ENCODE results near the gene PODNL1.
"Not testable (repeated sequence)": the region's sequence is repeated elsewhere in the genome, so short reads cannot be mapped to it uniquely, and the experiment has no call there.

Gene PODNL1

DNA sequence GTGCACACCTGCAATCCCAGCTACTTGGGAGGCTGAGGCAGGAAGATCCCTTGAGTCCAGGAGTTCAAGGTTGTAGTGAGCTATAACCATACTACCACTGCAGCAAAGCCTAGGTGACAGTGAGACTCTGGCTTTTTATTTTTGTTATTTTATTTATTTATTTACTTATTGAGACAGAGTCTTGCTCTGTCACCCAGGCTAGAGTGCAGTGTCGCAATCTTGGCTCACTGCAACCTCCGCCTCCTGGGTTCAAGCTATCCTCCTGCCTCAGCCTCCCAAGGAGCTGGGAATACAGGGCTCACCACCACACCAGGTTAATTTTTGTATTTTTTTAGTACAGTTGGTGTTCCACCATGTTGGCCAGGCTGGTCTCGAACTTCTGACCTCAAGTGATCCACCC is 35.3 kb upstream of the PODNL1 start:
- H3K18ac ChIP-seq (ENCODE audit: low read length); H3K4me2 ChIP-seq (ENCODE audit: insufficient read depth, low read length, poor library complexity, severe bottlenecking); H3K27ac ChIP-seq (replicated peaks; ENCODE audit: low read length); H3K9me3 ChIP-seq (replicated peaks in 1 of 2; ENCODE audit: control insufficient read depth in 2 of 2, insufficient read depth in 1 of 2, low read depth in 1 of 2, low read length in 2 of 2); H3K79me1 ChIP-seq (ENCODE audit: low read depth, low read length); H2AFZ ChIP-seq (ENCODE audit: low read length); H3K27me3 ChIP-seq (ENCODE audit: control insufficient read depth in 3 of 3, insufficient read depth in 3 of 3, low read depth in 1 of 3, low read length in 3 of 3); H2AK5ac ChIP-seq (ENCODE audit: low read depth, low read length); H3K23ac ChIP-seq (ENCODE audit: low read depth, low read length, poor library complexity); H3K14ac ChIP-seq (ENCODE audit: low read length); H2BK5ac ChIP-seq (ENCODE audit: low read length); DNase-seq (ENCODE audit: low spot score); H3K9ac ChIP-seq (ENCODE audit: low read depth, low read length, poor library complexity); H3K4me3 ChIP-seq (ENCODE audit: low read length in 2 of 2); H2BK12ac ChIP-seq (ENCODE audit: low read length); H4K91ac ChIP-seq (ENCODE audit: low read depth, low read length, poor library complexity); H2BK15ac ChIP-seq (ENCODE audit: low read length); H3K4me1 ChIP-seq (ENCODE audit: control insufficient read depth in 2 of 2, insufficient read depth in 1 of 2, low read depth in 1 of 2, low read length in 2 of 2); H3K4ac ChIP-seq (ENCODE audit: low read length); H2BK120ac ChIP-seq (ENCODE audit: low read depth, low read length); H4K8ac ChIP-seq (ENCODE audit: low read depth, low read length): not testable (repeated sequence)
- no CpG with 5 or more reads among the region's 3 CpGs for WGBS, 2 donors (ENCODE audit: extremely low coverage in 2 of 2, insufficient read length in 2 of 2, insufficient replicate concordance in 1 of 2)
- H3K36me3 ChIP-seq (replicated peaks in 1 of 2; ENCODE audit: control insufficient read depth in 2 of 2, insufficient read depth in 2 of 2, low read length in 2 of 2): peaks cover 33 to 35% of the 10 kb centered on the region in 2 donors

DNA sequence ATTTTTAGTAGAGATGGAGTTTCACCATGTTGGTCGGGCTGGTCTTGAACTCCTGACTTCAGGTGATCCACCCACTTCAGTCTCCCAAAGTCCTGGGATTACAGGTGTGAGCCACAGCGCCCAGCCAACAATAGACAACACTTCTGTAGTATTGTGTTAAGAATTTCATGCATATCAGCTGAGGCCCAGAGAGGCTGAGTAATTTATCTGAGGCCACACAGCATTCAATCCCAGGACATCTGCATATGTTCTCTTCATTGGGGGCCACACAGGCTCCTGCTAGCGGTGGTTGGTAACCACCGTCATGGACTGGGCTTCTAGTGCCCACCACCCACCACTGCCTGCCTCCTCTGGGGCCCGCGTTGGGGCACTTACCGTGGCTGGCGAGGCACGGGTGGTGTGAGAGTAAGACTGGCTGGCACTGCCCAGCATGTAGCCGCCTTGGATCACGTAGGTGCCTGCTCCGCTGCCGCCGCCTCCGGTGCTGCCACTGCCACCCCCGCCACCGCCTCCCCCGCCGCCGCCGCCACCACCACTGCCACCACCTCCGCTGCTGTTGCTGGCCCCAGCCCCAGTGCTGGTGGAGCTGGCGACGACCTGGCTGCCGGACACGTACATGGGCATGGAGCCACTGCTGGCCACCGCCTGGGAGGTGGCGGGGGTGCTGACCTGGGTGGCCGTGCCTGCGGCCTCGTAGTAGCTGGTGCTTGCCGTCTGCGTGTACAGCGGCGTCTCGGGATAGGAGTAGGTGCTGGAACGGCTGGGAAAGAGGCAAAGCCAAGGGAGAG is 34.3 kb upstream of the PODNL1 start:
- no peak overlapping the region for H3K4me3 ChIP-seq (ENCODE audit: low read length in 2 of 2)
- H4K8ac ChIP-seq (ENCODE audit: low read depth, low read length): no peak overlapping the region
- H3K9me3 ChIP-seq (replicated peaks in 1 of 2; ENCODE audit: control insufficient read depth in 2 of 2, insufficient read depth in 1 of 2, low read depth in 1 of 2, low read length in 2 of 2): peaks cover 0 to 1% of the 10 kb centered on the region in 2 donors
- H2AK5ac ChIP-seq (ENCODE audit: low read depth, low read length): peak overlapping the region; percentile 63
- H3K23ac ChIP-seq (ENCODE audit: low read depth, low read length, poor library complexity): peak overlapping the region; percentile 31
- no peak overlapping the region for H3K27ac ChIP-seq (replicated peaks; ENCODE audit: low read length)
- no peak overlapping the region for H4K91ac ChIP-seq (ENCODE audit: low read depth, low read length, poor library complexity)
- no peak overlapping the region for H2BK15ac ChIP-seq (ENCODE audit: low read length)
- no peak overlapping the region for H3K18ac ChIP-seq (ENCODE audit: low read length)
- H3K4me1 ChIP-seq (ENCODE audit: control insufficient read depth in 2 of 2, insufficient read depth in 1 of 2, low read depth in 1 of 2, low read length in 2 of 2): peaks cover 0 to 3% of the 10 kb centered on the region in 2 donors
- H3K4ac ChIP-seq (ENCODE audit: low read length): no peak overlapping the region
- WGBS, 2 donors (ENCODE audit: extremely low coverage in 2 of 2, insufficient read length in 2 of 2, insufficient replicate concordance in 1 of 2): no CpG with 5 or more reads among the region's 37 CpGs
- peaks cover 37 to 45% of the 10 kb centered on the region in 2 donors for H3K36me3 ChIP-seq (replicated peaks in 1 of 2; ENCODE audit: control insufficient read depth in 2 of 2, insufficient read depth in 2 of 2, low read length in 2 of 2)
- no peak overlapping the region for H3K9ac ChIP-seq (ENCODE audit: low read depth, low read length, poor library complexity)
- no peak overlapping the region for H2AFZ ChIP-seq (ENCODE audit: low read length)
- no peak for DNase-seq (ENCODE audit: low spot score)
- H3K14ac ChIP-seq (ENCODE audit: low read length): no peak overlapping the region
- H3K27me3 ChIP-seq (ENCODE audit: control insufficient read depth in 3 of 3, insufficient read depth in 3 of 3, low read depth in 1 of 3, low read length in 3 of 3): no peaks in the 10 kb centered on the region
- no peak overlapping the region for H3K4me2 ChIP-seq (ENCODE audit: insufficient read depth, low read length, poor library complexity, severe bottlenecking)
- no peak overlapping the region for H2BK120ac ChIP-seq (ENCODE audit: low read depth, low read length)
- peak overlapping the region; percentile 39 for H2BK5ac ChIP-seq (ENCODE audit: low read length)
- peak overlapping the region; percentile 84 for H2BK12ac ChIP-seq (ENCODE audit: low read length)
- H3K79me1 ChIP-seq (ENCODE audit: low read depth, low read length): peaks cover 5% of the 10 kb centered on the region

DNA sequence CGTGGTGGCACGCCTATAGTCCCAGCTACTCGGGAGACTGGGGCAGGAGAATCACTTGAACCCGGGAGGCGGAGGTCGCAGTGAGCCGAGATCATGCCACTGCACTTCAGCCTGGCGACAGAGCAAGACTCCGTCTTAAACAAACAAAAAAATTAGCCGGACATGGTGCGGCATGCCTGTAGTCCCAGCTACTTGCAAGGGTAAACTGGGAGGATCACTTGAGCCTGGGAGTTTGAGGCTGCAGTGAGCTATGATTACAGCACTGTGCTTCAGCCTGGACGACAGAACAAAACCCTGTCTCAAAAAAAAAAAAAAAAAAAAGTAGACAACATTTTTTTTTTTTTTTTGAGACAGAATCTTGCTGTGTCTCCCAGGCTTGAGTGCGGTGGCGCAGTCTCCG is 33.7 kb upstream of the PODNL1 start:
- not testable (repeated sequence) for H3K9me3 ChIP-seq (replicated peaks in 1 of 2; ENCODE audit: control insufficient read depth in 2 of 2, insufficient read depth in 1 of 2, low read depth in 1 of 2, low read length in 2 of 2); H3K27me3 ChIP-seq (ENCODE audit: control insufficient read depth in 3 of 3, insufficient read depth in 3 of 3, low read depth in 1 of 3, low read length in 3 of 3); H3K9ac ChIP-seq (ENCODE audit: low read depth, low read length, poor library complexity); H2AK5ac ChIP-seq (ENCODE audit: low read depth, low read length); H4K91ac ChIP-seq (ENCODE audit: low read depth, low read length, poor library complexity); DNase-seq (ENCODE audit: low spot score); H3K4me1 ChIP-seq (ENCODE audit: control insufficient read depth in 2 of 2, insufficient read depth in 1 of 2, low read depth in 1 of 2, low read length in 2 of 2); H2BK120ac ChIP-seq (ENCODE audit: low read depth, low read length); H2BK15ac ChIP-seq (ENCODE audit: low read length); H4K8ac ChIP-seq (ENCODE audit: low read depth, low read length); H3K4me3 ChIP-seq (ENCODE audit: low read length in 2 of 2); H3K23ac ChIP-seq (ENCODE audit: low read depth, low read length, poor library complexity); H2BK5ac ChIP-seq (ENCODE audit: low read length); H3K27ac ChIP-seq (replicated peaks; ENCODE audit: low read length); H3K4me2 ChIP-seq (ENCODE audit: insufficient read depth, low read length, poor library complexity, severe bottlenecking); H2BK12ac ChIP-seq (ENCODE audit: low read length); H3K4ac ChIP-seq (ENCODE audit: low read length); H3K14ac ChIP-seq (ENCODE audit: low read length); H2AFZ ChIP-seq (ENCODE audit: low read length); H3K79me1 ChIP-seq (ENCODE audit: low read depth, low read length); H3K18ac ChIP-seq (ENCODE audit: low read length)
- peaks cover 40 to 51% of the 10 kb centered on the region in 2 donors for H3K36me3 ChIP-seq (replicated peaks in 1 of 2; ENCODE audit: control insufficient read depth in 2 of 2, insufficient read depth in 2 of 2, low read length in 2 of 2)
- WGBS, 2 donors (ENCODE audit: extremely low coverage in 2 of 2, insufficient read length in 2 of 2, insufficient replicate concordance in 1 of 2): no CpG with 5 or more reads among the region's 15 CpGs

DNA sequence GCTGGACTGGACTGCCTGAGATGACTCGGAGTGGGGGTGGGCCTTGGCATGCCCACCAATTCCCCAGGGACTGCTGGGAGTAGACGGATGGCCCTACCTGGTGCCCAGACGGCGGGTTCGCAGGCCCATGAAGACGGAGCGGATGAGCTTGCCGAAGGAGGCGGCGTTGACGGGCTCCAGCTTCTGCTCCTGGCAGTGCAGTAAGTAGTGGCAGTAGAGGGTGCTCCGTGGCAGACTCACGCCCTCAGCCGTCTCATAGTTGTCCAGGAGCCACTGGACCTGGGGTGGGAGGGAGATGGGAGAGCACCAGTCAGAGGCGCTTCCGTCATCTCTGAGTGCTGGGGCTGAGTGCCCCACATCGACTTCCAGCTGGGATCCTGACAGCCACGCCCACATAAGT is 31.7 kb upstream of the PODNL1 start:
- H3K9ac ChIP-seq (ENCODE audit: low read depth, low read length, poor library complexity): peak overlapping the region; percentile 44
- no peak overlapping the region for H3K23ac ChIP-seq (ENCODE audit: low read depth, low read length, poor library complexity)
- no peak overlapping the region for H2AFZ ChIP-seq (ENCODE audit: low read length)
- no peak overlapping the region for H2AK5ac ChIP-seq (ENCODE audit: low read depth, low read length)
- no peak overlapping the region for H4K8ac ChIP-seq (ENCODE audit: low read depth, low read length)
- no peak overlapping the region for H2BK15ac ChIP-seq (ENCODE audit: low read length)
- no peak overlapping the region for H3K4me2 ChIP-seq (ENCODE audit: insufficient read depth, low read length, poor library complexity, severe bottlenecking)
- H2BK5ac ChIP-seq (ENCODE audit: low read length): no peak overlapping the region
- H2BK120ac ChIP-seq (ENCODE audit: low read depth, low read length): no peak overlapping the region
- no peak overlapping the region for H3K4me3 ChIP-seq (ENCODE audit: low read length in 2 of 2)
- H4K91ac ChIP-seq (ENCODE audit: low read depth, low read length, poor library complexity): no peak overlapping the region
- H3K79me1 ChIP-seq (ENCODE audit: low read depth, low read length): peaks cover 7% of the 10 kb centered on the region
- H3K27me3 ChIP-seq (ENCODE audit: control insufficient read depth in 3 of 3, insufficient read depth in 3 of 3, low read depth in 1 of 3, low read length in 3 of 3): no peaks in the 10 kb centered on the region
- no peak overlapping the region for H3K27ac ChIP-seq (replicated peaks; ENCODE audit: low read length)
- peaks cover 0 to 1% of the 10 kb centered on the region in 2 donors for H3K9me3 ChIP-seq (replicated peaks in 1 of 2; ENCODE audit: control insufficient read depth in 2 of 2, insufficient read depth in 1 of 2, low read depth in 1 of 2, low read length in 2 of 2)
- no peak for DNase-seq (ENCODE audit: low spot score)
- no peak overlapping the region for H3K18ac ChIP-seq (ENCODE audit: low read length)
- peaks cover 40 to 69% of the 10 kb centered on the region in 2 donors for H3K36me3 ChIP-seq (replicated peaks in 1 of 2; ENCODE audit: control insufficient read depth in 2 of 2, insufficient read depth in 2 of 2, low read length in 2 of 2)
- H3K4ac ChIP-seq (ENCODE audit: low read length): no peak overlapping the region
- H3K4me1 ChIP-seq (ENCODE audit: control insufficient read depth in 2 of 2, insufficient read depth in 1 of 2, low read depth in 1 of 2, low read length in 2 of 2): peaks cover 0 to 3% of the 10 kb centered on the region in 2 donors
- H2BK12ac ChIP-seq (ENCODE audit: low read length): no peak overlapping the region
- WGBS, 2 donors (ENCODE audit: extremely low coverage in 2 of 2, insufficient read length in 2 of 2, insufficient replicate concordance in 1 of 2): no CpG with 5 or more reads among the region's 18 CpGs
- H3K14ac ChIP-seq (ENCODE audit: low read length): no peak overlapping the region
